ENCODE results near the gene TBCE.
"Not testable (repeated sequence)": the region's sequence is repeated elsewhere in the genome, so short reads cannot be mapped to it uniquely, and the experiment has no call there.

TBCE gene

GRCh38 chr1:235450886-235451483, 83.8 kb downstream of the TBCE start:
- peak; percentile 14 for DNase-seq (ENCODE audit: low read depth)

GRCh38 chr1:235454021-235454420, 86.8 kb downstream of the TBCE start:
- DNase-seq (ENCODE audit: low read depth) = no peak

- no peak for DNase-seq (ENCODE audit: low read depth)
Observed at GRCh38 chr1:235455097-235455496, 87.9 kb downstream of the TBCE start.

GRCh38 chr1:235455823-235456222, 88.6 kb downstream of the TBCE start:
- no peak for DNase-seq (ENCODE audit: low read depth)

- DNase-seq (ENCODE audit: low read depth) = not testable (repeated sequence)
Observed at GRCh38 chr1:235457856-235458255, 90.6 kb downstream of the TBCE start.

GRCh38 chr1:235460770-235461169, 93.5 kb downstream of the TBCE start:
- no peak for DNase-seq (ENCODE audit: low read depth)

- no peak for DNase-seq (ENCODE audit: low read depth)
Observed at GRCh38 chr1:235461954-235462353, 94.7 kb downstream of the TBCE start.

GRCh38 chr1:235462832-235463231, 95.6 kb downstream of the TBCE start:
- DNase-seq (ENCODE audit: low read depth) = not testable (repeated sequence)

- DNase-seq (ENCODE audit: low read depth) = no peak
Observed at GRCh38 chr1:235465066-235465465, 97.8 kb downstream of the TBCE start.

GRCh38 chr1:235468004-235468403, 100.8 kb downstream of the TBCE start:
- no peak for DNase-seq (ENCODE audit: low read depth)

GRCh38 chr1:235468970-235469369, 101.7 kb downstream of the TBCE start:
- peak; percentile 72 for DNase-seq (ENCODE audit: low read depth)

- DNase-seq (ENCODE audit: low read depth) = not testable (repeated sequence)
Observed at GRCh38 chr1:235469897-235470296, 102.7 kb downstream of the TBCE start.

- no peak for DNase-seq (ENCODE audit: low read depth)
Observed at GRCh38 chr1:235470741-235471439, 103.7 kb downstream of the TBCE start.

- no peak for DNase-seq (ENCODE audit: low read depth)
Observed at GRCh38 chr1:235473806-235474205, 106.6 kb downstream of the TBCE start.

- DNase-seq (ENCODE audit: low read depth) = no peak
Observed at GRCh38 chr1:235483090-235483489, 115.9 kb downstream of the TBCE start.

GRCh38 chr1:235485558-235485957, 118.3 kb downstream of the TBCE start:
- no peak for DNase-seq (ENCODE audit: low read depth)

GRCh38 chr1:235486321-235486720, 119.1 kb downstream of the TBCE start:
- peak; percentile 47 for DNase-seq (ENCODE audit: low read depth)

- no peak for DNase-seq (ENCODE audit: low read depth)
Observed at GRCh38 chr1:235491644-235492043, 124.4 kb downstream of the TBCE start.

- no peak for DNase-seq (ENCODE audit: low read depth)
Observed at GRCh38 chr1:235494531-235494930, 127.3 kb downstream of the TBCE start.

- DNase-seq (ENCODE audit: low read depth) = no peak
Observed at GRCh38 chr1:235495030-235495429, 127.8 kb downstream of the TBCE start.

- no peak for DNase-seq (ENCODE audit: low read depth)
Observed at GRCh38 chr1:235495551-235495950, 128.3 kb downstream of the TBCE start.

- DNase-seq (ENCODE audit: low read depth) = peak; percentile 47
Observed at GRCh38 chr1:235500971-235501540, 133.8 kb downstream of the TBCE start.
